ENCODE measurements around the gene YPEL2. TPM values are rescaled to one million over a fixed set of nuclear protein-coding genes. Genes with fewer than 3 reads are reported as not detected.
A peak's percentile ranks its signal among the peaks of the same experiment; 100 is the strongest.
"Not testable (repeated sequence)": the region's sequence is repeated elsewhere in the genome, so short reads cannot be mapped to it uniquely, and the experiment has no call there.

Gene YPEL2
- total RNA-seq, 1 experiment from 2014 or later, result 4.1 TPM

GRCh38 chr17:59289981-59290301 is 41.5 kb upstream of the YPEL2 start:
- CTCF ChIA-PET, result no interaction called here

DNA sequence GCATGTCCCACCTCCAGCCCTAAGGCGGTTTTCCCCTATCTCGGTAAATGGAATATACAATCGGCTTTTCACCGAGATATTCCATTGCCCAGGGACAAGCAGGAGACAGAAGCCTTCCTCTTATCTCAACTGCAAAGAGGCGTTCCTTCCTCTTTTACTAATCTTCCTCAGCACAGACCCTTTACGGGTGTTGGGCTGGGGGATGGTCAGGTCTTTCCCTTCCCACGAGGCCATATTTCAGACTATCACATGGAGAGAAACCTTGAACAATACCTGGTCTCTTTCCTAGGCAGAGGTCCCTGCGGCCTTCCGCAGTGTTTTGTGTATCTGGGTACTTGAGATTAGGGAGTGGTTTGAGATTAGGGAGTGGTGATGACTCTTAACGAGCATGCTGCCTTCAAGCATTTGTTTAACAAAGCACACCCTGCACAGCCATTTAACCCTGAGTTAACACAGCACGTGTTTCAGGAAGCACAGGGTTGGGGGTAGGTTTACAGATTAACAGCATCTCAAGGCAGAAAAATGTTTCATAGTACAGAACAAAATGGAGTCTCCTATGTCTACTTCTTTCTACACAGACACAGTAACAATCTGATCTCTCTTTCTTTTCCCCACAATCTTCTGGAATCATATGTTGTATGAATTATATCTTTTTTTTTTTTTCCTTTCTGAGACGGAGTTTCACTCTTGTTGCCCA is 41.0 kb upstream of the YPEL2 start:
- H3K4me3 Mint-ChIP-seq (ENCODE audit: low read depth, unreplicated experiment); H3K27me3 Mint-ChIP-seq (ENCODE audit: unreplicated experiment); intact Hi-C loops (cut with micrococcal nuclease; ENCODE audit: unreplicated experiment); H3K9me3 Mint-ChIP-seq (ENCODE audit: low read depth, unreplicated experiment); H3K4me1 Mint-ChIP-seq (ENCODE audit: low read depth, unreplicated experiment); BruUV-seq (replicated peaks); CTCF ChIA-PET; H3K36me3 Mint-ChIP-seq (ENCODE audit: insufficient read depth, unreplicated experiment): not testable (repeated sequence)
- H3K27ac Mint-ChIP-seq (ENCODE audit: unreplicated experiment), result peak overlapping the region; percentile 52
- DNase-seq, result peak; percentile 24

More at GRCh38 chr17:59289981-59290301, 41.5 kb upstream of the YPEL2 start:
- no peaks in the 10 kb centered on the region for H3K27me3 Mint-ChIP-seq (ENCODE audit: unreplicated experiment)
- H3K4me3 Mint-ChIP-seq (ENCODE audit: low read depth, unreplicated experiment), result no peak overlapping the region
- DNase-seq, result no peak
- peaks cover 10% of the 10 kb centered on the region for H3K4me1 Mint-ChIP-seq (ENCODE audit: low read depth, unreplicated experiment)
- H3K36me3 Mint-ChIP-seq (ENCODE audit: insufficient read depth, unreplicated experiment), result no peaks in the 10 kb centered on the region
- H3K27ac Mint-ChIP-seq (ENCODE audit: unreplicated experiment), result peak overlapping the region; percentile 52
- no peaks in the 10 kb centered on the region for H3K9me3 Mint-ChIP-seq (ENCODE audit: low read depth, unreplicated experiment)
- intact Hi-C loops (cut with micrococcal nuclease; ENCODE audit: unreplicated experiment), result no loop called here
- no TSS peak for BruUV-seq (replicated peaks)
- TF ChIP-seq, protein P1, sequence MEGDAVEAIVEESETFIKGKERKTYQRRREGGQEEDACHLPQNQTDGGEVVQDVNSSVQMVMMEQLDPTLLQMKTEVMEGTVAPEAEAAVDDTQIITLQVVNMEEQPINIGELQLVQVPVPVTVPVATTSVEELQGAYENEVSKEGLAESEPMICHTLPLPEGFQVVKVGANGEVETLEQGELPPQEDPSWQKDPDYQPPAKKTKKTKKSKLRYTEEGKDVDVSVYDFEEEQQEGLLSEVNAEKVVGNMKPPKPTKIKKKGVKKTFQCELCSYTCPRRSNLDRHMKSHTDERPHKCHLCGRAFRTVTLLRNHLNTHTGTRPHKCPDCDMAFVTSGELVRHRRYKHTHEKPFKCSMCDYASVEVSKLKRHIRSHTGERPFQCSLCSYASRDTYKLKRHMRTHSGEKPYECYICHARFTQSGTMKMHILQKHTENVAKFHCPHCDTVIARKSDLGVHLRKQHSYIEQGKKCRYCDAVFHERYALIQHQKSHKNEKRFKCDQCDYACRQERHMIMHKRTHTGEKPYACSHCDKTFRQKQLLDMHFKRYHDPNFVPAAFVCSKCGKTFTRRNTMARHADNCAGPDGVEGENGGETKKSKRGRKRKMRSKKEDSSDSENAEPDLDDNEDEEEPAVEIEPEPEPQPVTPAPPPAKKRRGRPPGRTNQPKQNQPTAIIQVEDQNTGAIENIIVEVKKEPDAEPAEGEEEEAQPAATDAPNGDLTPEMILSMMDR (IDR thresholded peaks at IDR 0.05; ENCODE audit: unreplicated experiment), result no peak

DNA sequence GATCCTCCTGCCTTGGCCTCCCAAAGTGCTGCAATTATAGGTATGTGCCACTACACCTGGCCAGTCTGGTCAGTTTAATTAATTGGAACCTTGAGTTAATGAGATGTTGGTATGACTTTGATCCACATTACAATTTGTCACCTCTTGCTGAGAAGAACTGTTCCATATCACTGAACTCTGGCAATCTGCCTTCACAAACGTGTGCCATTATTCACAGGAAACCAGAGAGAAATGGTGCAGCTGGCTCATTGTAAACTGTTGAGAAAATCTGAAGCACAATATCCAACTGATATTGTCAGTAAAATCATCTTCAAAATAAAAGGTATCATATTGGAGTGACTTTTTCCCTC is 39.3 kb upstream of the YPEL2 start:
- no peak for DNase-seq
- Mint-ChIP-seq H3K36me3 (ENCODE audit: insufficient read depth, unreplicated experiment) (no peaks in the 10 kb centered on the region), H3K27ac (ENCODE audit: unreplicated experiment) (peak overlapping the region; percentile 27), H3K4me1 (ENCODE audit: low read depth, unreplicated experiment) (peaks cover 15% of the 10 kb centered on the region), H3K9me3 (ENCODE audit: low read depth, unreplicated experiment) (no peaks in the 10 kb centered on the region), H3K4me3 (ENCODE audit: low read depth, unreplicated experiment) (no peak overlapping the region), H3K27me3 (ENCODE audit: unreplicated experiment) (no peaks in the 10 kb centered on the region)
- intact Hi-C loops (cut with micrococcal nuclease; ENCODE audit: unreplicated experiment), result no loop called here
- TF ChIP-seq, protein P1 (IDR thresholded peaks at IDR 0.05; ENCODE audit: unreplicated experiment), result no peak
- no TSS peak for BruUV-seq (replicated peaks)
- CTCF ChIA-PET, result no interaction called here

DNA sequence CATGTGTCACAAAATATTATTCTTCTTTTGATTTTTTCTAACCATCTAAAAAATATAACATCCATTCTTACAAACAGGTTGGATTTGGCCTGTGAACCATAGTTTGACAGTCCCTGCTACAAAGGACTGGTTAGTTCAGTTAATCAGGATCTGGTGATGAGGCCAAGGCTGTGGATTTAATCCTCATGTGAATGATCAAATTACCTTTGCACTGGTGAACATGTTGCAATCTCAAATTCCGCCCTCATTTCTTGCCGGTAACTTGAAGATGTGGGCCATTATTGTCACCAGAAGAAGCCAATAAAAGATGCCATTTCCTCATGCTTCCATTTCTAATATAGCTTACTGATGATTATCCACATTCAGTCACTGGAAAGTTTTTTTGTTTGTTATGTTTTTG is 35.3 kb upstream of the YPEL2 start:
- intact Hi-C loops (cut with micrococcal nuclease; ENCODE audit: unreplicated experiment), result loop anchor here (5.0 kb wide), 1 partner anchor 74 kb away; the partner anchor contains the start of gene GDPD1
- Mint-ChIP-seq H3K27ac (ENCODE audit: unreplicated experiment) (no peak overlapping the region), H3K36me3 (ENCODE audit: insufficient read depth, unreplicated experiment) (no peaks in the 10 kb centered on the region), H3K9me3 (ENCODE audit: low read depth, unreplicated experiment) (no peaks in the 10 kb centered on the region), H3K4me3 (ENCODE audit: low read depth, unreplicated experiment) (no peak overlapping the region), H3K4me1 (ENCODE audit: low read depth, unreplicated experiment) (peaks cover 11% of the 10 kb centered on the region), H3K27me3 (ENCODE audit: unreplicated experiment) (no peaks in the 10 kb centered on the region)
- no TSS peak for BruUV-seq (replicated peaks)
- CTCF ChIA-PET, result interaction anchor here (0.6 kb wide), 1 partner anchor 80 kb away, joined by 3 read pairs; no protein-coding TSS in a partner anchor
- DNase-seq, result peak; percentile 10
- TF ChIP-seq, protein P1 (IDR thresholded peaks at IDR 0.05; ENCODE audit: unreplicated experiment), result no peak

- DNase-seq, result no peak
- no TSS peak for BruUV-seq (replicated peaks)
- Mint-ChIP-seq H3K4me1 (ENCODE audit: low read depth, unreplicated experiment) (peaks cover 11% of the 10 kb centered on the region), H3K4me3 (ENCODE audit: low read depth, unreplicated experiment) (no peak overlapping the region), H3K27me3 (ENCODE audit: unreplicated experiment) (no peaks in the 10 kb centered on the region), H3K9me3 (ENCODE audit: low read depth, unreplicated experiment) (no peaks in the 10 kb centered on the region), H3K27ac (ENCODE audit: unreplicated experiment) (no peak overlapping the region), H3K36me3 (ENCODE audit: insufficient read depth, unreplicated experiment) (no peaks in the 10 kb centered on the region)
- TF ChIP-seq, protein P1 (IDR thresholded peaks at IDR 0.05; ENCODE audit: unreplicated experiment), result no peak
- CTCF ChIA-PET, result interaction anchor here (0.6 kb wide), 1 partner anchor 137 kb away, joined by 3 read pairs; no protein-coding TSS in a partner anchor
- intact Hi-C loops (cut with micrococcal nuclease; ENCODE audit: unreplicated experiment), result loop anchor here (5.0 kb wide), 1 partner anchor 76 kb away; the partner anchor contains the start of gene GDPD1
Observed at GRCh38 chr17:59298521-59298920, 32.9 kb upstream of the YPEL2 start.
